HUES6 (cell line): ENCODE results near the gene ALG9.
"Not testable (repeated sequence)": the region's sequence is repeated elsewhere in the genome, so short reads cannot be mapped to it uniquely, and the experiment has no call there.

Experiments used
- H3K27ac ChIP-seq: 2 replicates; pipeline ENCODE4 v1.7.0; 2013; ENCODE audit warnings: low read depth, mild to moderate bottlenecking, low read length, inconsistent platforms
- H3K27me3 ChIP-seq: 2 replicates; pipeline ENCODE4 v1.6.1; 2013; ENCODE audit warnings: low read length; ENCODE audit not compliant: control insufficient read depth, insufficient read depth
- H3K36me3 ChIP-seq: 2 replicates; pipeline ENCODE4 v1.6.1; 2013; ENCODE audit warnings: low read length; ENCODE audit not compliant: control insufficient read depth, insufficient read depth
- H3K4me1 ChIP-seq: 2 replicates; pipeline ENCODE4 v1.6.1; 2013; ENCODE audit warnings: low read length; ENCODE audit not compliant: control insufficient read depth, insufficient read depth
- H3K4me3 ChIP-seq: 2 replicates; pipeline ENCODE4 v1.5.1; 2013; ENCODE audit warnings: low read depth, low read length
- H3K9ac ChIP-seq: one replicate; pipeline ENCODE4 v1.6.1; 2013; ENCODE audit warnings: mild to moderate bottlenecking, low read length
- H3K9me3 ChIP-seq: 2 replicates; pipeline ENCODE4 v1.6.1; 2013; ENCODE audit warnings: low read depth, low read length; ENCODE audit not compliant: control insufficient read depth, insufficient read depth

Gene ALG9

GRCh38 chr11:111777094-111778046 lies 94.0 kb downstream of the ALG9 start:
- H3K4me1 ChIP-seq, result no peaks in the 10 kb centered on the region
- H3K27ac ChIP-seq, result no peak overlapping the region
- H3K9ac ChIP-seq, result no peak overlapping the region
- H3K36me3 ChIP-seq, result no peaks in the 10 kb centered on the region
- H3K27me3 ChIP-seq, result no peaks in the 10 kb centered on the region
- H3K9me3 ChIP-seq, result no peaks in the 10 kb centered on the region
- H3K4me3 ChIP-seq, result no peak overlapping the region

GRCh38 chr11:111776398-111777093 lies 94.8 kb downstream of the ALG9 start:
- Histone ChIP-seq H3K4me1 (peaks cover 2% of the 10 kb centered on the region; the same call in 1 of the 2 replicates), H3K9ac (no peak overlapping the region), H3K4me3 (no peak overlapping the region), H3K27ac (no peak overlapping the region), H3K9me3 (no peaks in the 10 kb centered on the region), H3K36me3 (no peaks in the 10 kb centered on the region), H3K27me3 (no peaks in the 10 kb centered on the region)

- Histone ChIP-seq H3K27me3 (no peaks in the 10 kb centered on the region), H3K9ac (no peak overlapping the region), H3K9me3 (no peaks in the 10 kb centered on the region), H3K4me1 (peaks cover 15% of the 10 kb centered on the region), H3K4me3 (no peak overlapping the region), H3K36me3 (no peaks in the 10 kb centered on the region), H3K27ac (no peak overlapping the region)
Observed at GRCh38 chr11:111774955-111775710, 96.2 kb downstream of the ALG9 start.

- Histone ChIP-seq H3K36me3 (no peaks in the 10 kb centered on the region), H3K27me3 (no peaks in the 10 kb centered on the region), H3K9me3 (no peaks in the 10 kb centered on the region), H3K9ac (no peak overlapping the region), H3K27ac (no peak overlapping the region), H3K4me1 (peaks cover 20% of the 10 kb centered on the region), H3K4me3 (no peak overlapping the region)
Observed at GRCh38 chr11:111772535-111772934, 98.8 kb downstream of the ALG9 start.

- not testable (repeated sequence) for H3K4me3 ChIP-seq, H3K27ac ChIP-seq, H3K9me3 ChIP-seq
Observed at GRCh38 chr11:111771205-111771604, 100.2 kb downstream of the ALG9 start.

GRCh38 chr11:111770581-111771134 lies 100.7 kb downstream of the ALG9 start:
- Histone ChIP-seq H3K4me1 (peaks cover 27% of the 10 kb centered on the region), H3K9ac (no peak overlapping the region), H3K9me3 (no peaks in the 10 kb centered on the region), H3K27ac (no peak overlapping the region), H3K36me3 (no peaks in the 10 kb centered on the region), H3K4me3 (no peak overlapping the region), H3K27me3 (no peaks in the 10 kb centered on the region)

More at GRCh38 chr11:111771205-111771604, 100.2 kb downstream of the ALG9 start:
- not testable (repeated sequence) for H3K36me3 ChIP-seq, H3K9ac ChIP-seq, H3K27me3 ChIP-seq
- peaks cover 27% of the 10 kb centered on the region for H3K4me1 ChIP-seq

GRCh38 chr11:111766834-111767142 lies 104.6 kb downstream of the ALG9 start:
- Histone ChIP-seq H3K4me1 (peaks cover 37% of the 10 kb centered on the region), H3K9me3 (no peaks in the 10 kb centered on the region), H3K27ac (peak overlapping the region; percentile 18; the same call in 1 of the 2 replicates), H3K9ac (peak overlapping the region; percentile 86), H3K4me3 (peak overlapping the region; percentile 79), H3K36me3 (peaks cover 30% of the 10 kb centered on the region), H3K27me3 (no peaks in the 10 kb centered on the region)

GRCh38 chr11:111765984-111766833 lies 105.2 kb downstream of the ALG9 start, which contains the start of gene PPP2R1B:
PPP2R1B (minus strand) TSS chr11:111766389; CDS start chr11:111766361, 28 bp downstream.
- Histone ChIP-seq H3K27ac (peak within 1 kb of the TSS; percentile 18; the same call in 1 of the 2 replicates), H3K36me3 (peaks cover 36% of the 10 kb centered on the region), H3K4me3 (peak within 1 kb of the TSS; percentile 79), H3K4me1 (peaks cover 31% of the 10 kb centered on the region), H3K9me3 (no peaks in the 10 kb centered on the region), H3K27me3 (no peaks in the 10 kb centered on the region), H3K9ac (peak within 1 kb of the TSS; percentile 86)

- H3K4me3 ChIP-seq, result peak overlapping the region; percentile 79
- H3K36me3 ChIP-seq, result peaks cover 44% of the 10 kb centered on the region
- H3K27me3 ChIP-seq, result no peaks in the 10 kb centered on the region
- no peaks in the 10 kb centered on the region for H3K9me3 ChIP-seq
- peak overlapping the region; percentile 86 for H3K9ac ChIP-seq
- H3K4me1 ChIP-seq, result peaks cover 25% of the 10 kb centered on the region
- no peak overlapping the region; the same call in 1 of the 2 replicates for H3K27ac ChIP-seq
Observed at GRCh38 chr11:111765320-111765983, 105.9 kb downstream of the ALG9 start.
